Measurements from ENCODE around the gene ADAMTS18.

- TF ChIP-seq CTCF (IDR thresholded peaks at IDR 0.05) (peak in 1 of 6 experiments; percentile 22), POLR2A (IDR thresholded peaks at IDR 0.05) (no peak)
Measured at GRCh38 chr16:77437859-77438258, 3.0 kb upstream of the ADAMTS18 start.
